NCI-H146 treated with DMSO at 0.1 percent for 48 hours (cell line): ENCODE data around the gene BGN.

ENCODE experiments used
- DNase-seq: peaks from one replicate; lab custom pipeline; 2025; ENCODE audit not compliant: unreplicated experiment; lab: John Stamatoyannopoulos, UW

BGN gene

GRCh38 chrX:153525451-153525850 lies 30.7 kb downstream of the BGN start:
- no peak for DNase-seq

DNA sequence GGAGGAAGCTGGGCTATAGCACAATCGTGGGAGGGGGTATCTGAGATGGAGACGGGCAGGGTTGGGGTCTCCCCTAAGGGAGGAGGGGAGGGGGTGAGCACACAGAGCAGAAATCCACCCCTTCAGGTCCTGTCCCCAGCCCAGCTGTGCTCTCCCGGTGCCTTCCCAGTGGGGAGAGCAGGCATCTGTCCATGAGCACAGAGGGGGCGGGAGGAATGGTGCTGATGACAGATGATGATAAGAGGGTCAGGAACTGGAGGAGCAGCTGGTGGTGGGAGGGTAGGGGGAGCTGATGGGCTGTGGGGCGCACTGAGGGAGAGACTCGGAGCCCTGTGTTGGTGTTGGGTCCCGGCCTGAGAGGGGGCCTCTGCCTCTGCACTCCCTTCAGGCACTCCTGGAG lies 31.3 kb downstream of the BGN start:
- no peak for DNase-seq

- DNase-seq, result peak; percentile 54
Observed at GRCh38 chrX:153526801-153527200, 32.0 kb downstream of the BGN start.

DNA sequence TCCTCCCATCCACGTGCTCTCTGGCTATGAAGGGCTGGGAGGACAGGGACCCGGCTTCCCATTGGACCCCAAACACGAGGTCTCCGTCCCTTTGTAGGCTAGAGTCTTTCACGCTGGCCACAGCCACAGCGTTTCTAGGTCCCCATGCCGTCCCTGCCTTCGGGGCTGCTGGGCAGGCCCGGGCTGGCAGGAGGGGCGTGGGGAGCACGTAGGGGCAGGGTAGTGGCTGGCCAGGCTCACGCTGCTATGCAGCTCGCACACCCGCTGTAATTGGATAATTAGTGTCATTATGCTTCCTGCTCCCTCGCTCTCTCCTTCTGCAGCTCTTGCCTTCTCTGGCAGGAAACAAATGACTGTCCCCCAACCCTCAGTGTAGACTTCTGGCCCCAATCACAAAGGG lies 32.4 kb downstream of the BGN start:
- DNase-seq, result peak; percentile 66

DNA sequence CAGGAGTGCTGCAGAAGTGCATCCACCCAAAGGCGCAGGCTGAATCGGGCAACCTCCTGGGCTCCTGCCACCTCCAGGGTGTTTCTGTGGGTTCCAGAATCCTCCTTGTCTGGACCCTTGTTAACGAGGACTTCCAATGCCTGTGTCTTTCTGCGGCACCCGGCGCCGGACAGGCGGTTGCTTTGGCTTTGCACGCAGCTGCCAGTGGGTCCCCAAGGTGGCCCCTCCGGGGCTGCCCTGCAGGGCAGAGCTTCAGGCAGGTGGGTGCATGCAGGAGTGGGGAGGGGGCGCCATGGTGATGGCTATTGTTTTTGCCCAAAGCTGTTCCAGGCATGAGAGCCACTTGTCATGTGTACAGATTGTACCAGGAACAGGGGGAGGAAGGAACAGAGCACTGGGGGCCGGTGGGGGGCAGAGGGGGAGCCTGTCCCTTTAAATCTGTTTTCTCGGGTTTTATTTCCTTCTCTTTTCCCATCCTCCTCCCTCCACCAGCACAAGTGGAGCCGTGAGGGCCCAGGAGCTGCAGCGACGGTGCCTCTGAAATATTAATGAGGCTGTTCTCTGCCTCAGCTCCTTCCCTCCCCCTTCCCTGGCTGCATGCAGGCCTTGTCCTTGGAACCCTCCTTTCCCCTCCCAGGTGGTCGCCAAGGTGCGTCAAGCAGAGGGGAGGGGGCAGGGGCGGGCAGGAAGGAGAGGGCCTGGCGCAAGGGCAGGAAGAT lies 35.8 kb downstream of the BGN start:
- DNase-seq, result no peak

DNA sequence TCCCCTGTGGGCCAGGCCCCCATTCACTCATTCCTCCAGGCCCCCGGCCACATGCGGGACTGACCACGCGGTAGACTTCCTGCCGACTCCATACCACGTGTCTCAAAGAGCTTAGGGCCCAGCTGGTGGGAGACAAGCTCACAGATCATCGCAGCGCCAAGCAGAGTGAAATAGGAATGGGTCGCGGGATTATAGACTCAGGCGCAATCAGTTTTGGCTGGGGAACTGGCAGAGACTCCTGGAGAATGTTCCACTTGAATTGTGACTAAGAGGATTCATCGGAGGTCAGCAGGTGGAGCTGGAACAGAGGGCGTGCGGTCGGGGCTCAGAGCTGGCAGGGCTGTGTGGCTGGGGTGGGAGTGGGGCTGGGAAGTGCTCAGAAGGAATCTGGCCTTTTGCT lies 38.3 kb downstream of the BGN start:
- DNase-seq, result no peak

GRCh38 chrX:153537080-153537479 lies 42.3 kb downstream of the BGN start:
- no peak for DNase-seq

GRCh38 chrX:153537526-153538295 lies 42.9 kb downstream of the BGN start:
- DNase-seq, result no peak

- DNase-seq, result no peak
Observed at GRCh38 chrX:153538424-153538823, 43.6 kb downstream of the BGN start.

DNA sequence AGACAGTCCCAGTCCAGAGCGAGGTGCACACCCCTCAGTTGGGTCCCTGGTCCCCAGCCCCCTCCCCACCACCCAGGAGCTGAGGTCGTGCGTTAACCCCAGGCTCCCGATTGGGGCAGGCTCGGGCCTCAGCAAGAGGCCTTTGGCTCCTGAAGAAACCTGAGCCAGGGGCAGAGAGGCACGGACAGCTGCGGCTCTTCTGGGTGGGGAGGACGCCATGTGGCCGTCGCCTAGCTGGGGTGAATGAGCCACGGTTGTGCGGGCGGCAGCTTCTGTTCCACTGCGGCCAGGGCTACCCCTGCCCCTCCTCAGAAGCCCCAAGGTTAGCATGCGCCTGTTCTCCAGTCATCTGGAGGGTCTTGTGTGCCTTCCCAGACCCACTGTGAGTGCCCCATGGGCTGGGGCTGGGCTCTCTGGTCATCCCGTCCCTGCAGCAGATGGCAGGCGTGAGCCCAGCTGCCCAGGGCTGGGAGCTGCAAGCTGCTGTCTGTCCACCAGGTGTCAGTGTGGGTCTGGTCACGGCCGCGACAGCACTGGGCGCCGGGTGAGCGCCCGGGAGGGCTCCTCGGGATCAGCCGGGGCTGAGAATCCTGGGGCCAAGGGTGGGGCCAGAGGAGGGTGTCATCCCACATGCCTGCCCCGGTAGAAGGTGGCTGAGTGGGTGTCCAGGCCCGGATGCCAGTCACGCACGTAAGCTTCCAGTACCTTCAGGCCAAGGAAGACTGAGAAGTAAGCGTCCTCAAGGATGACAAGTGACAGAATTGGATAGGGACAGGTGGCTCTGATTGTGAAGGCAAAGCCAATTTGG lies 44.6 kb downstream of the BGN start:
- peak; percentile 0 for DNase-seq

DNA sequence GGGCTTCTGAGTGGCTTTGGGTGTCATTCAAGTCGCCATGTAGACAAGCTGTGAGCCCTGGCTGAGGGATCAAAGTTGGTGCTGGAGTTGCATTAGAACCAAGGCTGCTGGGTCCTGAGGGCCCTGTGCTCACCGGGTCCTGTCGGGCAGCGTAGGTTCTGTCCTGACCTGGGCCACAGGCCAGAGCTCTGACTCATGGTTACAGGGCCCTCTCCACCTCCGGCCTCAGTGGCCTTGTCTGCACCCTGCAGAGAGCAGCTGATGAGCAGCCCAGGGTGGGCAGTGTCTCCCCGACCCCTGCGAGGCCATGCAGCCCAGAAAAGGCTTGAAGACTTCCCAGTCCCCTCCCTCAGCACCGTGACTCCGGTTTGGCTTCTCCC lies 45.2 kb downstream of the BGN start:
- DNase-seq, result no peak

- no peak for DNase-seq
Observed at GRCh38 chrX:153544727-153545126, 49.9 kb downstream of the BGN start.

DNA sequence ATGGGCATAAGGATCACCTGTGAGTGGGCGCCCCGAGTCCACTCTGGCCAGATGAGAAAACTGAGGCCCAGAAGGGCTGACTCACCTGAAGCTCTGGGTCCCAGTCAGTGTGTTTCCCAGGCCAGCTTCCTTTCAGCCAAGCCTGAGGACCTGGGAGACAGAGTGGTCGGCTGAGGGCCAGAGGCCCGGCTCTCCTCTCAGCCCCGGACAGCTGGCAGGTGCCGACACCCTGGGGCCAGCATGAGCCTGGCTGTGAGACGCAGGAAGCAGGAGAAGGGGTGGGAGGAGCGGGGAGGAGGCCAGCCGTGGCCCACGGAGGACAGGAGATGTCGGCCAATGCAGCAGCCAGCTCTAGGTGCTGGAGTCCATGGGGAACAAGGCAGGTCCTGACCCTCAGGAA lies 51.6 kb downstream of the BGN start:
- DNase-seq, result no peak

DNA sequence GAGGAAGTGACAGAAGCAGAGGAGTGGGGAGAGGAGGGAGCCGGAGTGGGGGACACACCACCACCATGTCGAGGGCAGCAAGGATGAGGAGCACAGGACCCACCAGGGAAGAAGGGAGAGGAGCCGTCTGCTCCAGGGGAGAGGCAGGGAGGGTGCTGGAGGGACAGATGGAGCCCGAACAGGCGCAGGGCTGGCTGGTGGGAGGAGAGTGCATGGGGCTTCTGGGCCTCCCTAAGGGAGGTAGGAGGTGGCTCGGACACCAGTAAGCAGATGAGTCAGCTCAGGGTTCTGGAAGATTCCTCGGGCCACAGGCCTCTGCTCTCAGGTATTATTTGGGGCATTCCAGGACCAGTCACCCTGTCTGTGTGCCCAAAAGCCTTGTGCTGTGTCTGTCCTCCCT lies 52.4 kb downstream of the BGN start:
- DNase-seq, result no peak

- DNase-seq, result no peak
Observed at GRCh38 chrX:153549231-153549630, 54.5 kb downstream of the BGN start.

DNA sequence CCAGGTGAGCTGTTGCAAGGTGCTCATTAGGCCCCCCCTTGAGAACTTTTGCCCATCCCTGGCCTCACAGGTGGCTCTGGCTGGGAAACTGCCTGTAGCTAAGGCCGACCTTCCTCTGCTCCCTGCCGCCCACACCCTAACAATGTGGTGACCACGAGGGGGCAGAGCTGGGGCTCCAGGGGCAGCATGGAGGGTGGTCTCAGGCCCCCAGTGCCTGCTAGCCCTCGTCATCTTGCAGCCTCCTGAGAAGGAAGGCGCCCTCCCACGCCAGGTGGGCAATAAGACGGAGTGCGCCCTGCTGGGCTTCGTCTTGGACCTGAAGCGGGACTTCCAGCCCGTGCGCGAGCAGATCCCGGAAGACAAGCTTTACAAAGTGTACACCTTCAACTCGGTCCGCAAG lies 55.0 kb downstream of the BGN start:
- no peak for DNase-seq

DNA sequence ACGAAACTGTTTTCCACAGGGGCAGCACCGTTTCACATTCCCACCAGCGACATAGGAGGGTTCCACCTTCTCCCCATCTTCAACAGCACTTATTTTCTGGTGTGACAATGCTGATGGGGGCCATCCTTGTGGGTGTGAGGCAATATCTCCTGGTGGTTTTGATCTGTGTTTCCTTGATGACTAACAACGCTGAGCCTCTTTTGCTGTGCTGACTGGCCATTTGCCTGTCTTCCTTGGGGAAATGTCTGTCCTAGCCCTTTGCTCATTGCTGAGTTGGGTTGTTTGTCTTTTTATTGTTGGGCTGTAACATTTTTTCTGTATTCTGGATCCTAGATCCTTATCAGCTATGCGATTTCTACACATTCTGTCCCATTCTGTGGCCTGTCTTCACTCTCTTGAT lies 56.4 kb downstream of the BGN start:
- DNase-seq, result no peak

DNA sequence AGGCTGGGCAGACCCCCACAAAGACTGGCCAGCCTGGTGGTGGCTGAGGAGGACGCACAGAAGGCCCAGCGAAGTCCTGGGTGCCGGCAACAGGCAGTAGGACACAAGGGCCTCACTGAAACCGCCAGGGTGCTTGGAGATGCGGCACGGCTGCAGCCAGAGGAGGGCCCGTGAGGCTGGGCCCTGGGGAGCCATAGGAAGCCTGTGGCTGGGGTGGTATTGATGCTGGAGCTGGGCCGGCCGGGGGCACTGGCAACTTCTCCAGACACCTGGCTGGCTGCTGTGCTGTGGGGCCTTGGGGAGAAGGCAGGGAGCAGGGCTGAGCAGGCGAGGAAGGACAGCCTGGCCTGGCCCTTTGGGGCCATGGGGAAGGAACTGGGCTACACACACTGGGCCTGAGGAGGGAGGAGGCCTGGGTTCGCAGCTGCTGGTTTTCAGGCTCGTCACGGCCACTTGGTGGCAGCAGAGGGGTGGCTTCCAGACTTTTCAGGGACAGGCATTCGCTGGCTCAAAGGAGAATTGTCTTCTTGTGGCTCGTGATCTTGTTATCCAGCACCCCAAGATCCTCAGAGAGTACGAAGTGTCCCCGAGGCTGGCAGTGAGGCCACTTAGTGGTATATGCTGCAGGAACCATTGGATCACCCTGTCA lies 59.9 kb downstream of the BGN start:
- DNase-seq, result no peak

- no peak for DNase-seq
Observed at GRCh38 chrX:153556767-153557166, 62.0 kb downstream of the BGN start.

- no peak for DNase-seq
Observed at GRCh38 chrX:153557618-153558355, 63.0 kb downstream of the BGN start.
